Measurements from ENCODE around the gene ASRGL1. TPM values are rescaled to one million over a fixed set of nuclear protein-coding genes. Genes with fewer than 3 reads are reported as not detected.

ASRGL1 gene
- total RNA-seq, 4 donors from 2014 or later = 5.8 to 35.9 (median 16.5) TPM

DNA sequence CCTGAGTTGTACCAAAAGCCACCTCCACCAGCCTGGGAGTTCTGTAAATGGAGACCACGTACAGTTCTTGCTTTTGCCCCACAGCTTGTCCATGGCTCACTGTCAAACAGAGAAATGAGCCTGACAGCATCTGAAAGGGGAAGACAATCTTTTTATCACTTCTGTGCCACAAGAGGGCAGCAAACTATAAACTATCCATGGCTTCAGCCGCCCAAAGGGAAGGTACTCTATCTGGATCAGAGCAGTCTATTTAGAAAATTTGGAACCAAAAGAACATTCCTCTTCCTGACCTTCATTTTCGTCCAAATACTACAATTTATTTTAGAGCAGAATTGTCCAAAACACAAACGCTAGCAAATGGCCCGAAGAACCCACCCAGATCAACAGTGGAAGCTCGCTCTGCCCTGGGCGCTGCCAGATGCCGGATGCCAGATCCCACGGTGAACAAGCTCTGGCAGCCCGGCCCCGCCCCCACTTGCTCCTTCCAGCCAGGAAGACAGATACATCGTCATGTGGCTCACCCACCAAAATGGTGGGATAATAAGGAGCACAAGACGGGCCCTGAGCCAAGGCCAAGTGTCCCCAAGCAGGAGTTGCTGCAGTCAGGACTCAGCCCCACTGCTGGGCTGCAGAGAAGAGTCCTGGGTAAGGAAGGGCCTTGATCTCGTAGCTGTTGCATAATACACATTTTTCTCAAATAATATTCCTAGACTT lies 57.7 kb downstream of the ASRGL1 start:
- 14 to 16% methylated on average over 4 to 14 of the region's 14 CpGs for WGBS, 2 donors
- no peaks in the 10 kb centered on the region for H3K27me3 ChIP-seq
- peak; percentile 85 to 89 for DNase-seq
- peak overlapping the region; percentile 34 to 61 (median 46) for H3K27ac ChIP-seq
- intact Hi-C loops (cut with DNase I) = loop anchor here (10.0 kb wide), 2 partner anchors 300 to 470 kb away; no protein-coding TSS in a partner anchor
- peaks cover 0 to 11% of the 10 kb centered on the region in 2 donors for H3K4me1 ChIP-seq
- TF ChIP-seq POLR2A (IDR thresholded peaks at IDR 0.05) = no peak
- TF ChIP-seq, protein P1, sequence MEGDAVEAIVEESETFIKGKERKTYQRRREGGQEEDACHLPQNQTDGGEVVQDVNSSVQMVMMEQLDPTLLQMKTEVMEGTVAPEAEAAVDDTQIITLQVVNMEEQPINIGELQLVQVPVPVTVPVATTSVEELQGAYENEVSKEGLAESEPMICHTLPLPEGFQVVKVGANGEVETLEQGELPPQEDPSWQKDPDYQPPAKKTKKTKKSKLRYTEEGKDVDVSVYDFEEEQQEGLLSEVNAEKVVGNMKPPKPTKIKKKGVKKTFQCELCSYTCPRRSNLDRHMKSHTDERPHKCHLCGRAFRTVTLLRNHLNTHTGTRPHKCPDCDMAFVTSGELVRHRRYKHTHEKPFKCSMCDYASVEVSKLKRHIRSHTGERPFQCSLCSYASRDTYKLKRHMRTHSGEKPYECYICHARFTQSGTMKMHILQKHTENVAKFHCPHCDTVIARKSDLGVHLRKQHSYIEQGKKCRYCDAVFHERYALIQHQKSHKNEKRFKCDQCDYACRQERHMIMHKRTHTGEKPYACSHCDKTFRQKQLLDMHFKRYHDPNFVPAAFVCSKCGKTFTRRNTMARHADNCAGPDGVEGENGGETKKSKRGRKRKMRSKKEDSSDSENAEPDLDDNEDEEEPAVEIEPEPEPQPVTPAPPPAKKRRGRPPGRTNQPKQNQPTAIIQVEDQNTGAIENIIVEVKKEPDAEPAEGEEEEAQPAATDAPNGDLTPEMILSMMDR (IDR thresholded peaks at IDR 0.05) = peak; percentile 50 to 83 (median 70)
- H3K9me3 ChIP-seq = no peaks in the 10 kb centered on the region
- H3K4me3 ChIP-seq (replicated peaks in 1 of 3) = no peak overlapping the region
- H3K36me3 ChIP-seq = no peaks in the 10 kb centered on the region

DNA sequence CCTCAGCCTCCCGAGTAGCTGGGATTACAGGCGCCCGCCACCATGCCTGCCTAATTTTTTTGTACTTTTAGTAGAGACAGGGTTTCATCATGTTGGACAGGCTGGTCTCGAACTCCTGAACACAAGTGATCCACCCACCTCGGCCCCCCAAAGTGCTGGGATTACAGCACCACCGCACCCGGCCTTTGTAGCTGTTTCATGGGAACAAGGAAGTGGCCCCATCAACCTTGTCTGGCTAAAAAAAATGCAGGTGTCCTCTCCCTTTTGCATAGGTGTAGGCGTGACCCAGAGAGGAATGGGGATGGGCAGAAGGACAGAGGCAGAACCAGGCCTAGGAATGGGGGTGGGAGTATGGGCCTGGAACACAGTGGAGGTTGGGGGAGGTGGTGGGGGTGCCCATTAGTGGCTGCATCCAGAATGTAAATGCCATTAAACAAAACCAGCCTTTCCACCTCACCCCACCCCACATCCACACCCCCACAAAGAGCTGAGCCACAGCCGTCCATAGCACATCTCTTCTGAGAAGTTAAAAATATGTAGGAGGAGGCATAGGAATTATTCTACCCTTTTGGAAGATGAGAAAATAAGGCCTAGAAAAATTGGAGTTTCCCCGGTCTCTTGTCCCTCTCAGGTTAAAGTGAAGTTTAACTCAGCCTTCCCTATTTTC lies 58.8 kb downstream of the ASRGL1 start:
- Histone ChIP-seq H3K4me1 (peaks cover 0 to 22% of the 10 kb centered on the region in 2 donors), H3K9me3 (no peaks in the 10 kb centered on the region), H3K27ac (no peak overlapping the region), H3K4me3 (replicated peaks in 1 of 3) (no peak overlapping the region), H3K27me3 (no peaks in the 10 kb centered on the region), H3K36me3 (no peaks in the 10 kb centered on the region)
- no peak for DNase-seq
- intact Hi-C loops (cut with DNase I) = loop anchor here (10.0 kb wide), 2 partner anchors 299 to 469 kb away; no protein-coding TSS in a partner anchor
- no peak for TF ChIP-seq POLR2A (IDR thresholded peaks at IDR 0.05)
- TF ChIP-seq, protein P1 (IDR thresholded peaks at IDR 0.05) = no peak
- WGBS, 2 donors = 88 to 93% methylated on average over 10 of the region's 10 CpGs

DNA sequence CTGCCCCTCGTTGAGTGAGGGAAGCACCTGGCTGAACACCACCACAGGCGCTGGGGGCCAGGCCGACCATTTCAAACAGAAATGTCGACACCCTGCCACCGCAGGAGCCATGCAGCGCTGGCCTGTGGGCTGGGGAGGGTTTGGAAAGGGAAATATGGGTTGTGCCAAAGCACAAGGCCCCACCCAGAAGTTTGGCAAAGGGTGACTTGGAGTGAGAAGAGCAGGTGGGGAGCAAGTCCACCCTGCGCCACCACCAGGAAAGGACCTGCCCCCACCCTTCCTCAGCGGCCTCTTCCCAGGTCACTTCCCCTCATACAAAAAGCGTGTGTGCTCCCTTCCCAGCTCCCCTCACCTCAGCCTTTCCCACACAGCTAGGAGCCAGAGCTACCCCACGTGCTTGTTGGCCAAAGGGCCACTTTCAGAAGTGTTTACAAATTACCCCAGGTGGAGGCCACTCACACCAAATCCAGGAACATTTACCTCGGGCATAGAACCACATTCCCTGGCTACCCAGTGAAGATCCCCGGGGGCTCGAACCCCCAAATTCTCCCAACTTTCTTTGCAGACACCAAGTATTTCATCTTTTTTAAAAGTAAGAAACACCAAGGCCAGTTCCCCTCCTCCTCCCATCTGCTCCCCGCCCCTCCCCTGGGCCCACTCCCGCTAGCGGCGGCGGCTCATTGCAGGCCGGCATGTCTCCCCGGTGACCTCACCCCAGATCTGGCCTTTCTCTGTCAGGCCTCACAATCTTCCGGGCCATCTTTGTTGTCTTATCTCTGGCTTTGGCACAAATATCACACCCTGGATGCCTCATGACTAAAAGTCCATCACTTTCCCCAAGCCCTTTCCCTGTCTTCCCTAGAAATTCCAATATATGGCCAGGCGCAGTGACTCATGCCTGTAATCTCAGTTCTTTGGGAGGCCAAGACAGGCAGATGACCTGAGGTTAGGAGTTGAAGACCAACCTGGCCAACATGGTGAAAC lies 61.1 kb downstream of the ASRGL1 start:
- DNase-seq = no peak
- no peak for TF ChIP-seq POLR2A (IDR thresholded peaks at IDR 0.05)
- TF ChIP-seq, protein P1 (IDR thresholded peaks at IDR 0.05) = no peak
- Histone ChIP-seq H3K27ac (no peak overlapping the region), H3K36me3 (no peaks in the 10 kb centered on the region), H3K4me1 (peaks cover 4 to 37% of the 10 kb centered on the region in 2 donors), H3K9me3 (no peaks in the 10 kb centered on the region), H3K4me3 (replicated peaks in 1 of 3) (no peak overlapping the region), H3K27me3 (no peaks in the 10 kb centered on the region)
- 63 to 67% methylated on average over 21 to 22 of the region's 22 CpGs for WGBS, 2 donors
- intact Hi-C loops (cut with DNase I) = loop anchor here (10.0 kb wide), 2 partner anchors 296 to 466 kb away; no protein-coding TSS in a partner anchor

DNA sequence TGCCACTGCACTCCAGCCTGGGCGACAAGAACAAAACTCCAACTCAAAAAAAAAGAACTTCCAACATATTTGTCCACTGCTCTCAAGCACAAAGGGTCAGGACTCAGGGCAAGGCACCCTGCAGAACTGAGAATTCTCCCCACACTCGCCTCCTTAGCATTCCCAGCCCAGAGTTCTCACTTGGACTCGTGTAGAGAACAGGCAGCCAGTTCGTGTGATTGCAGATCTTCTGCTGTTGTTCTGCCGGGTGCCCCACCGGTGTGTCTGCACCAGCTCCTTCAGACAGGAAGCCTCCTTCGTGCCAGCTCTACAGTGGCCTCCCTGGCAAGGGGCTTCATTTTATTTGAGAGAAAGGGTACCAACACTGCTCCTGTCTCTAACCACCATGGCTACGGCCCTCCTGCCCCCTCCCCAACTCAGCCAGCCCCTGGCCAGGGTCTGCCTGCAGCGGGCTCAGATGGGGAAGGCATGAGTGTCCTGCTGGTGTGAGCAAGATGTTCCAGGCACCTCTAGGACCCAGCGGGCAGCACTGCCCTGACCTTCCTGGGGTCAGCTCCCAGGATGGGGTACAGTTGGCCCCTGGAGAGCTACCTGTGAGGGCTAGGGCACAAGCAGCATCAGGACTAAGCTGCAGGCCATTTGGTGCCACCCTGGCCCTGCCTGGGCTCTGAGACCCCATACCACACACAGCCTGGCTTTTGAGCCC lies 62.1 kb downstream of the ASRGL1 start:
- peak overlapping the region in 1 of 3 donors; percentile 10 for H3K27ac ChIP-seq
- 71 to 83% methylated on average over 10 of the region's 10 CpGs for WGBS, 2 donors
- no peaks in the 10 kb centered on the region for H3K36me3 ChIP-seq
- peaks cover 4 to 37% of the 10 kb centered on the region in 2 donors for H3K4me1 ChIP-seq
- intact Hi-C loops (cut with DNase I) = loop anchor here (10.0 kb wide), 2 partner anchors 295 to 465 kb away; no protein-coding TSS in a partner anchor
- no peak overlapping the region for H3K4me3 ChIP-seq (replicated peaks in 1 of 3)
- no peaks in the 10 kb centered on the region for H3K9me3 ChIP-seq
- no peaks in the 10 kb centered on the region for H3K27me3 ChIP-seq
- no peak for DNase-seq
- no peak for TF ChIP-seq POLR2A (IDR thresholded peaks at IDR 0.05)
- TF ChIP-seq, protein P1 (IDR thresholded peaks at IDR 0.05) = no peak
